Measurements from ENCODE around the gene TARS3. TPM values are rescaled to one million over a fixed set of nuclear protein-coding genes. Genes with fewer than 3 reads are reported as not detected.

Gene TARS3
- total RNA-seq, 1 experiment from 2014 or later = 14.1 TPM

- no peak overlapping the region for H3K56ac ChIP-seq (ENCODE audit: insufficient read length, low read depth, low read length)
- H2AK5ac ChIP-seq (ENCODE audit: insufficient read length, low read length) = no peak overlapping the region
- no peak overlapping the region for H3T11ph ChIP-seq (ENCODE audit: low read length)
- no peak overlapping the region; the same call in 1 of the 2 replicates for H3K14ac ChIP-seq (ENCODE audit: insufficient read depth, low read length)
- no peak overlapping the region for H3K27ac ChIP-seq (ENCODE audit: insufficient read length, low read depth, low read length)
- WGBS (ENCODE audit: extremely low coverage, insufficient read length, low lambda C conversion rate) = no CpG with 5 or more reads among the region's 8 CpGs
- no peak overlapping the region for H4K8ac ChIP-seq (replicated peaks; ENCODE audit: insufficient read length, low read depth, low read length)
- H2BK12ac ChIP-seq (ENCODE audit: insufficient read length, low read depth, low read length) = no peak overlapping the region
- no peaks in the 10 kb centered on the region for H4K20me1 ChIP-seq (ENCODE audit: control insufficient read depth, insufficient read depth, insufficient read length)
- DNase-seq = no peak
- no peak overlapping the region for H2BK20ac ChIP-seq (ENCODE audit: low read depth, low read length, poor library complexity, severe bottlenecking)
- TF ChIP-seq, protein P1, sequence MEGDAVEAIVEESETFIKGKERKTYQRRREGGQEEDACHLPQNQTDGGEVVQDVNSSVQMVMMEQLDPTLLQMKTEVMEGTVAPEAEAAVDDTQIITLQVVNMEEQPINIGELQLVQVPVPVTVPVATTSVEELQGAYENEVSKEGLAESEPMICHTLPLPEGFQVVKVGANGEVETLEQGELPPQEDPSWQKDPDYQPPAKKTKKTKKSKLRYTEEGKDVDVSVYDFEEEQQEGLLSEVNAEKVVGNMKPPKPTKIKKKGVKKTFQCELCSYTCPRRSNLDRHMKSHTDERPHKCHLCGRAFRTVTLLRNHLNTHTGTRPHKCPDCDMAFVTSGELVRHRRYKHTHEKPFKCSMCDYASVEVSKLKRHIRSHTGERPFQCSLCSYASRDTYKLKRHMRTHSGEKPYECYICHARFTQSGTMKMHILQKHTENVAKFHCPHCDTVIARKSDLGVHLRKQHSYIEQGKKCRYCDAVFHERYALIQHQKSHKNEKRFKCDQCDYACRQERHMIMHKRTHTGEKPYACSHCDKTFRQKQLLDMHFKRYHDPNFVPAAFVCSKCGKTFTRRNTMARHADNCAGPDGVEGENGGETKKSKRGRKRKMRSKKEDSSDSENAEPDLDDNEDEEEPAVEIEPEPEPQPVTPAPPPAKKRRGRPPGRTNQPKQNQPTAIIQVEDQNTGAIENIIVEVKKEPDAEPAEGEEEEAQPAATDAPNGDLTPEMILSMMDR (conservative IDR thresholded peaks at IDR 0.05) = no peak
- H3K4ac ChIP-seq (ENCODE audit: low read depth, low read length) = no peak overlapping the region
- H2BK15ac ChIP-seq (ENCODE audit: low read depth, low read length) = no peak overlapping the region
- H3K9me3 ChIP-seq (ENCODE audit: control insufficient read depth, low read depth, low read length) = no peaks in the 10 kb centered on the region
- no peak overlapping the region for H2AFZ ChIP-seq (ENCODE audit: low read length)
- Mint-ChIP-seq H3K4me1 (peaks cover 2 to 13% of the 10 kb centered on the region in 2 experiments), H3K9me3 (no peaks in the 10 kb centered on the region; a peak in 1 of 5 replicates), H3K36me3 (ENCODE audit: insufficient read depth in 1 of 3, low read depth in 3 of 3) (no peaks in the 10 kb centered on the region), H3K27me3 (ENCODE audit: low read depth) (peaks cover 13% of the 10 kb centered on the region), H3K4me3 (no peak overlapping the region), H3K27ac (no peak overlapping the region)
- no peak overlapping the region for H3K18ac ChIP-seq (ENCODE audit: insufficient read length, low read depth, low read length)
- H4K91ac ChIP-seq (ENCODE audit: insufficient read length, low read depth, low read length) = no peak overlapping the region
- no peaks in the 10 kb centered on the region for H3K79me2 ChIP-seq (ENCODE audit: insufficient read depth, low read length)
- H3K27me3 ChIP-seq (ENCODE audit: insufficient read depth, low read length) = no peaks in the 10 kb centered on the region; the same call in 1 of the 2 replicates
- no peaks in the 10 kb centered on the region for H3K79me1 ChIP-seq (ENCODE audit: insufficient read depth, low read depth, low read length, poor library complexity, severe bottlenecking)
- no peak overlapping the region for H3K4me2 ChIP-seq (ENCODE audit: insufficient read depth, insufficient read length, low read length)
- H3K9ac ChIP-seq (ENCODE audit: extremely low read depth, insufficient read length, low read length) = no peak overlapping the region
- H3K4me1 ChIP-seq (ENCODE audit: insufficient read depth, low read length) = no peaks in the 10 kb centered on the region
- H3K23ac ChIP-seq (ENCODE audit: insufficient read length, low read depth, low read length) = no peak overlapping the region
- no peak overlapping the region for H2BK120ac ChIP-seq (ENCODE audit: low read depth, low read length, poor library complexity, severe bottlenecking)
- no peak overlapping the region for H4K5ac ChIP-seq (ENCODE audit: insufficient read length, low read depth, low read length)
- H3K23me2 ChIP-seq (ENCODE audit: insufficient read length, low read depth, low read length, poor library complexity, severe bottlenecking) = no peaks in the 10 kb centered on the region
- no peak overlapping the region for H2BK5ac ChIP-seq (ENCODE audit: insufficient read length, low read length)
Observed at GRCh38 chr15:101610611-101611000, 113.7 kb downstream of the TARS3 start.
